ENCODE measurements around the gene SUPV3L1. TPM values are rescaled to one million over a fixed set of nuclear protein-coding genes. Genes with fewer than 3 reads are reported as not detected.

The SUPV3L1 gene
- total and polyA plus RNA-seq, 10 of the 15 experiments (the other 5 are each of a cell fraction or from before 2014, with no cell fraction given): 18.4 to 57.8 (median 44.2) TPM

DNA sequence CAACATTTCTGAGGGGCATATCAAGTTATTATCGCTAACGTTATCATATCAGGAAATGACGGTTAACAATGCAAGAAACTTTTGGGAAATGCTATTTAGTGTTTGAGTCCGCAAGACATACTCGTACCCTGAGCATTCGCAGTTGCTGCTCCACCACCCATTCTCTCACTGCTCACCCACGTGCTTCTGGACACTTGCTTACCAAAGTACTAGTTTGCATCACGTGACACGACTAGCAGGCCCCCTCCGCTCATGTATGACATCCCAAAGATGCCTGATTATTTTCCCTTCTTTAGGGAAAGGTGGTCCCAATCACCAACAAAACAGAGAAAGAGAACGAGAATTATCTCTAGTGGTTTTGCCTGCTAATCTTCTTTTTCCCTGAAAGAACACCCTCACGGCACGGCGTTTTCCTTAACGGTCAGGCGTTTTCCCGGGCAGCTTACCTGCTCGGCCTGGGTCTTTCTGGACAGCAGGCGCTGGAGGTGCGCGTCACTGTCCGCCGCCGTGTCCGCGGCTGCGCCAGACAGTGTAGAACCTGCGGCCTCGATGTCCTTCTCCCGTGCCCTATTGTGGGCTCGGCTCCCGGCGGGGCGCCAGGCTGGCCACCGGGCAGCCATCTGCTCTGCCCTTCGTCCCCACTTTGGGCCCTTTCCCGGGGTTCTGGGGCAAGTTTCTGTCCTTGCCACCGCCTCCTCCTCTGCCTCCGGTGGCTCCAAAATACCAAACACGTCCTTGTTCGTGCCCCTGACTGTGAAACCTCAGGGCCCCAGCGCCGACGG lies at the start of gene SUPV3L1 (continued):
- TF ChIP-seq, protein P1, sequence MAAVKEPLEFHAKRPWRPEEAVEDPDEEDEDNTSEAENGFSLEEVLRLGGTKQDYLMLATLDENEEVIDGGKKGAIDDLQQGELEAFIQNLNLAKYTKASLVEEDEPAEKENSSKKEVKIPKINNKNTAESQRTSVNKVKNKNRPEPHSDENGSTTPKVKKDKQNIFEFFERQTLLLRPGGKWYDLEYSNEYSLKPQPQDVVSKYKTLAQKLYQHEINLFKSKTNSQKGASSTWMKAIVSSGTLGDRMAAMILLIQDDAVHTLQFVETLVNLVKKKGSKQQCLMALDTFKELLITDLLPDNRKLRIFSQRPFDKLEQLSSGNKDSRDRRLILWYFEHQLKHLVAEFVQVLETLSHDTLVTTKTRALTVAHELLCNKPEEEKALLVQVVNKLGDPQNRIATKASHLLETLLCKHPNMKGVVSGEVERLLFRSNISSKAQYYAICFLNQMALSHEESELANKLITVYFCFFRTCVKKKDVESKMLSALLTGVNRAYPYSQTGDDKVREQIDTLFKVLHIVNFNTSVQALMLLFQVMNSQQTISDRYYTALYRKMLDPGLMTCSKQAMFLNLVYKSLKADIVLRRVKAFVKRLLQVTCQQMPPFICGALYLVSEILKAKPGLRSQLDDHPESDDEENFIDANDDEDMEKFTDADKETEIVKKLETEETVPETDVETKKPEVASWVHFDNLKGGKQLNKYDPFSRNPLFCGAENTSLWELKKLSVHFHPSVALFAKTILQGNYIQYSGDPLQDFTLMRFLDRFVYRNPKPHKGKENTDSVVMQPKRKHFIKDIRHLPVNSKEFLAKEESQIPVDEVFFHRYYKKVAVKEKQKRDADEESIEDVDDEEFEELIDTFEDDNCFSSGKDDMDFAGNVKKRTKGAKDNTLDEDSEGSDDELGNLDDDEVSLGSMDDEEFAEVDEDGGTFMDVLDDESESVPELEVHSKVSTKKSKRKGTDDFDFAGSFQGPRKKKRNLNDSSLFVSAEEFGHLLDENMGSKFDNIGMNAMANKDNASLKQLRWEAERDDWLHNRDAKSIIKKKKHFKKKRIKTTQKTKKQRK (IDR thresholded peaks at IDR 0.05; ENCODE audit: low read depth, low read length): peak; percentile 39; the same call in 1 of the 2 replicates
- TF ChIP-seq CEBPB (IDR thresholded peaks at IDR 0.05; ENCODE audit: borderline replicate concordance in 1 of 2, low read depth in 2 of 2, low read length in 2 of 2) (no peak), YY1 (IDR thresholded peaks at IDR 0.05; ENCODE audit: low read depth, low read length) (peak; percentile 39; the same call in 1 of the 2 replicates), DPF2 (IDR thresholded peaks at IDR 0.05) (no peak; the same call in 1 of the 2 replicates), ZNF384 (IDR thresholded peaks at IDR 0.05; ENCODE audit: borderline replicate concordance, low read depth, low read length) (no peak), FOXM1 (IDR thresholded peaks at IDR 0.05; ENCODE audit: low read depth, low read length) (peak; percentile 42; the same call in 1 of the 2 replicates), ESRRA (IDR thresholded peaks at IDR 0.05; ENCODE audit: low read length) (no peak; the same call in 1 of the 2 replicates), CREB1 (IDR thresholded peaks at IDR 0.05; ENCODE audit: low read depth) (peak; percentile 99)
- TF ChIP-seq, protein P2, sequence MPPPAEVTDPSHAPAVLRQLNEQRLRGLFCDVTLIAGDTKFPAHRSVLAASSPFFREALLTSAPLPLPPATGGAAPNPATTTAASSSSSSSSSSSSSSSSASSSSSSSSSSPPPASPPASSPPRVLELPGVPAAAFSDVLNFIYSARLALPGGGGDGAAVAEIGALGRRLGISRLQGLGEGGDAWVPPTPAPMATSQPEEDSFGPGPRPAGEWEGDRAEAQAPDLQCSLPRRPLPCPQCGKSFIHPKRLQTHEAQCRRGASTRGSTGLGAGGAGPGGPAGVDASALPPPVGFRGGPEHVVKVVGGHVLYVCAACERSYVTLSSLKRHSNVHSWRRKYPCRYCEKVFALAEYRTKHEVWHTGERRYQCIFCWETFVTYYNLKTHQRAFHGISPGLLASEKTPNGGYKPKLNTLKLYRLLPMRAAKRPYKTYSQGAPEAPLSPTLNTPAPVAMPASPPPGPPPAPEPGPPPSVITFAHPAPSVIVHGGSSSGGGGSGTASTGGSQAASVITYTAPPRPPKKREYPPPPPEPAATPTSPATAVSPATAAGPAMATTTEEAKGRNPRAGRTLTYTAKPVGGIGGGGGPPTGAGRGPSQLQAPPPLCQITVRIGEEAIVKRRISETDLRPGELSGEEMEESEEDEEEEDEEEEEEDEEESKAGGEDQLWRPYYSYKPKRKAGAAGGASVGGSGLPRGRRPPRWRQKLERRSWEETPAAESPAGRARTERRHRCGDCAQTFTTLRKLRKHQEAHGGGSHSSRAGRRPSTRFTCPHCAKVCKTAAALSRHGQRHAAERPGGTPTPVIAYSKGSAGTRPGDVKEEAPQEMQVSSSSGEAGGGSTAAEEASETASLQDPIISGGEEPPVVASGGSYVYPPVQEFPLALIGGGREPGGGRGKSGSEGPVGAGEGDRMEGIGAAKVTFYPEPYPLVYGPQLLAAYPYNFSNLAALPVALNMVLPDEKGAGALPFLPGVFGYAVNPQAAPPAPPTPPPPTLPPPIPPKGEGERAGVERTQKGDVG (CRISPR knock-in tag; IDR thresholded peaks at IDR 0.05): peak; percentile 94
- TF ChIP-seq, protein P3, sequence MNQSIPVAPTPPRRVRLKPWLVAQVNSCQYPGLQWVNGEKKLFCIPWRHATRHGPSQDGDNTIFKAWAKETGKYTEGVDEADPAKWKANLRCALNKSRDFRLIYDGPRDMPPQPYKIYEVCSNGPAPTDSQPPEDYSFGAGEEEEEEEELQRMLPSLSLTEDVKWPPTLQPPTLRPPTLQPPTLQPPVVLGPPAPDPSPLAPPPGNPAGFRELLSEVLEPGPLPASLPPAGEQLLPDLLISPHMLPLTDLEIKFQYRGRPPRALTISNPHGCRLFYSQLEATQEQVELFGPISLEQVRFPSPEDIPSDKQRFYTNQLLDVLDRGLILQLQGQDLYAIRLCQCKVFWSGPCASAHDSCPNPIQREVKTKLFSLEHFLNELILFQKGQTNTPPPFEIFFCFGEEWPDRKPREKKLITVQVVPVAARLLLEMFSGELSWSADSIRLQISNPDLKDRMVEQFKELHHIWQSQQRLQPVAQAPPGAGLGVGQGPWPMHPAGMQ (IDR thresholded peaks at IDR 0.05; ENCODE audit: borderline replicate concordance): peak; percentile 99

Data from GM12878 (cell line).